Activated CD4-positive, alpha-beta T cell treated with anti-CD3 and anti-CD28 coated beads, Interleukin-2, amount 50 U/mL, for 48 hours (primary cell): ENCODE results near the gene TRIP6.
"Not testable (repeated sequence)": the region's sequence is repeated elsewhere in the genome, so short reads cannot be mapped to it uniquely, and the experiment has no call there.

ENCODE experiments used
- DNase-seq, 2 experiments: peaks; one replicate each; pipeline ENCODE4 v3.0.0-alpha.2; 2020

Gene TRIP6

GRCh38 chr7:100837099-100837836, 29.9 kb upstream of the TRIP6 start:
- peak; percentile 81 to 84 for DNase-seq

GRCh38 chr7:100839361-100839760, 27.8 kb upstream of the TRIP6 start:
- DNase-seq = no peak

- no peak for DNase-seq
These were observed 26.6 kb upstream of the TRIP6 start for GRCh38 chr7:100840470-100841100.

- no peak for DNase-seq
These were observed 19.8 kb upstream of the TRIP6 start for GRCh38 chr7:100847360-100847759.

GRCh38 chr7:100852048-100852872, 14.9 kb upstream of the TRIP6 start, which contains the start of gene SLC12A9:
Gene SLC12A9, plus strand, starts transcription at chr7:100852713. Its CDS starts 1,485 bp downstream, at chr7:100854198.
- peak; percentile 88 to 90 for DNase-seq

- DNase-seq = no peak
These were observed 12.9 kb upstream of the TRIP6 start for GRCh38 chr7:100854146-100854895.

- DNase-seq = not testable (repeated sequence)
These were observed 12.3 kb upstream of the TRIP6 start for GRCh38 chr7:100854899-100855298.

GRCh38 chr7:100855515-100855914, 11.7 kb upstream of the TRIP6 start:
- DNase-seq = no peak

GRCh38 chr7:100856871-100857282, 10.3 kb upstream of the TRIP6 start:
- no peak for DNase-seq

GRCh38 chr7:100859856-100860255, 7.3 kb upstream of the TRIP6 start:
- DNase-seq = no peak

- DNase-seq = no peak
These were observed 6.2 kb upstream of the TRIP6 start for GRCh38 chr7:100860702-100861615.

- no peak for DNase-seq
These were observed 5.6 kb upstream of the TRIP6 start for GRCh38 chr7:100861616-100861985.

GRCh38 chr7:100863406-100863950, 3.7 kb upstream of the TRIP6 start:
- DNase-seq = no peak

GRCh38 chr7:100864263-100864845, 2.8 kb upstream of the TRIP6 start:
- no peak for DNase-seq

GRCh38 chr7:100865372-100865911, 1.7 kb upstream of the TRIP6 start:
- DNase-seq = no peak

- peak; percentile 17 to 19 for DNase-seq
These were observed 1.1 kb upstream of the TRIP6 start for GRCh38 chr7:100865938-100866728.

GRCh38 chr7:100866729-100867039, 503 bp upstream of the TRIP6 start:
- no peak for DNase-seq

GRCh38 chr7:100867776-100868485, 744 bp downstream of the TRIP6 start:
- DNase-seq = no peak

GRCh38 chr7:100873599-100874299, 6.6 kb downstream of the TRIP6 start:
- DNase-seq = no peak
